K562 treated with DMSO at 1 percent for 24 hours (cell line): Measurements from ENCODE around the gene EFNA5. TPM values are rescaled to one million over a fixed set of nuclear protein-coding genes. Genes with fewer than 3 reads are reported as not detected.

Experiments
- total RNA-seq: library from RNA; unstranded; fragments of 300-600 nt; gene quantifications from 2 replicates; pipeline ENCODE4 v1.2.3, GENCODE V29; 2022; ENCODE audit warnings: low read depth; ENCODE audit not compliant: insufficient read depth

Gene EFNA5
- total RNA-seq, result not detected in 2 replicates

DNA sequence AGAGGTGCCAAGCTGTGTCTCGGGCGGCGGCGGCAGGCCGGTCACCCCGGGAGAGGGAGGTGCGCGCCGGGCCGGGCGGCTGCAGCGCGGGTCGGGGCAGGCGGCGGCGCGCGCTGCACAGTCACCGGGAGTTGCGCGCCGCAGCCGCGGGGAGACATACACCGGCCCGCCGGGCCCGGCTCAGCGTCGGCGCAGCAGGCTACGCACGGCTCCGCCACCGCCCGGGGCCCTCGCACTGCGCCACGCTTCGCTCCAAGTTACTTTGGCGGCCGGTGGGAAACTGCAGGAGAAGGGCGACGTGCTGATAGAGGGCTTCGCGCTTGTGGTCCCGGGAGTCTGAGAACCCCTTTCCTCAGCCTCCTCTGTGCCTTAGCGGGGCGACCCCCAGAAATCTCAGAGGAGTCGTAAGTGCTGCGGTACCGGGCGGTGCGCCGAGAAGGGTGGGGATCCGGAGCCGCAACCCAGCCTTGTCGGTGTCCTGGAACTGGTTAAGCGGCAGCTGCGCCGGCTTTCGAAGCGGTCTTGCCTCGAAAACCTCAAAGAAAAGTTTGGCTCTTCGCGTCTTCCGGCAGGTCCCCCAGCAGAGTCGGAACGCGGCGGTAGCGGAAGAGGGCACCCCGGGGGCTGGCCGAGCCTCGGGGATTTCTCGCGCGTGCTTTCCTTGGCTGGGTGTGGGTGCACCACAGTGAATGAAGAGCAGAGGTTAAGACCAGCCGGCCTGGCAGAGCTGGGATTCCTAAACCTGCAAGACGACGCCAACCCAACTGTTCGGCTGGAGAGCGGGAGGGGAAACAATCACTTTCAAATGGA is at the start of gene EFNA5:
EFNA5 (minus strand) TSS at position 6 of the 810 bp plus-strand sequence.

